Chondrocyte (in vitro differentiated cells): ENCODE measurements around the gene TAGLN. TPM values are rescaled to one million over a fixed set of nuclear protein-coding genes. Genes with fewer than 3 reads are reported as not detected.
A peak's percentile ranks its signal among the peaks of the same experiment; 100 is the strongest.

Experiments
- DNase-seq: peaks from one replicate; pipeline ENCODE4 v3.0.0; 2021; ENCODE audit warnings: mixed read lengths, low spot score
- H3K27ac Mint-ChIP-seq: one replicate; pipeline ENCODE4 v1.8.0; 2021; ENCODE audit warnings: mild to moderate bottlenecking, moderate library complexity, mixed read lengths; ENCODE audit not compliant: unreplicated experiment
- H3K27me3 Mint-ChIP-seq: 2 replicates; pipeline ENCODE4 v1.8.0; 2021; ENCODE audit warnings: low read depth, mixed read lengths
- H3K36me3 Mint-ChIP-seq: 2 replicates; pipeline ENCODE4 v1.8.0; 2021; ENCODE audit warnings: low read depth, mixed read lengths
- H3K4me1 Mint-ChIP-seq: 2 replicates; pipeline ENCODE4 v1.8.0; 2021; ENCODE audit warnings: low read depth, mild to moderate bottlenecking, mixed read lengths
- H3K4me3 Mint-ChIP-seq: one replicate; pipeline ENCODE4 v1.8.0; 2021; ENCODE audit warnings: mild to moderate bottlenecking, moderate library complexity, mixed read lengths; ENCODE audit not compliant: unreplicated experiment
- H3K9me3 Mint-ChIP-seq: 2 replicates; pipeline ENCODE4 v1.8.0; 2021; ENCODE audit warnings: low read depth, mixed read lengths
- CTCF ChIP-seq: fragments of 200-600 bp; sonication (generic); IDR thresholded peaks from 2 replicates; pipeline ENCODE4 v1.5.0; 2021; ENCODE audit warnings: antibody characterized with exemption, mild to moderate bottlenecking, moderate library complexity
- total RNA-seq: library from RNA; stranded (reverse); gene quantifications from 3 replicates; pipeline ENCODE4 v1.2.1, GENCODE V29; 2021

The TAGLN gene
- total RNA-seq, 1 donor from 2014 or later = 4,666 TPM

GRCh38 chr11:117249571-117249970 lies 50.4 kb downstream of the TAGLN start:
- no peak for TF ChIP-seq CTCF
- no peaks in the 10 kb centered on the region for H3K4me1 Mint-ChIP-seq
- H3K4me3 Mint-ChIP-seq = no peak overlapping the region
- H3K9me3 Mint-ChIP-seq = no peaks in the 10 kb centered on the region
- DNase-seq = no peak
- H3K27ac Mint-ChIP-seq = no peak overlapping the region
- H3K36me3 Mint-ChIP-seq = peaks cover 29% of the 10 kb centered on the region
- H3K27me3 Mint-ChIP-seq = no peaks in the 10 kb centered on the region

GRCh38 chr11:117251506-117251905 lies 52.3 kb downstream of the TAGLN start:
- Mint-ChIP-seq H3K9me3 (no peaks in the 10 kb centered on the region), H3K4me3 (no peak overlapping the region), H3K36me3 (peaks cover 23% of the 10 kb centered on the region), H3K4me1 (no peaks in the 10 kb centered on the region), H3K27me3 (no peaks in the 10 kb centered on the region), H3K27ac (no peak overlapping the region)
- DNase-seq = no peak
- no peak for TF ChIP-seq CTCF

GRCh38 chr11:117255966-117256365 lies 56.8 kb downstream of the TAGLN start:
- H3K27ac Mint-ChIP-seq = no peak overlapping the region
- no peaks in the 10 kb centered on the region for H3K27me3 Mint-ChIP-seq
- no peak overlapping the region for H3K4me3 Mint-ChIP-seq
- no peak for TF ChIP-seq CTCF
- H3K9me3 Mint-ChIP-seq = no peaks in the 10 kb centered on the region
- peaks cover 7% of the 10 kb centered on the region for H3K4me1 Mint-ChIP-seq
- DNase-seq = no peak
- H3K36me3 Mint-ChIP-seq = peaks cover 15% of the 10 kb centered on the region

GRCh38 chr11:117256573-117256972 lies 57.4 kb downstream of the TAGLN start:
- Mint-ChIP-seq H3K27me3 (no peaks in the 10 kb centered on the region), H3K27ac (peak overlapping the region; percentile 17), H3K4me3 (no peak overlapping the region), H3K36me3 (peaks cover 15% of the 10 kb centered on the region), H3K4me1 (peaks cover 7% of the 10 kb centered on the region), H3K9me3 (no peaks in the 10 kb centered on the region)
- TF ChIP-seq CTCF = no peak
- no peak for DNase-seq

Other genes starting within 250 kb of the TAGLN start
- gene SIK3, start 100.9 kb upstream of the TAGLN start, total RNA-seq = 17.9 to 19.8 TPM (median 19.5 TPM) in 3 replicates
- gene PAFAH1B2, start 55.1 kb upstream of the TAGLN start, total RNA-seq = 85.4 to 98.0 TPM (median 90.5 TPM) in 3 replicates
- gene SIDT2, start 20.6 kb upstream of the TAGLN start, total RNA-seq = 32.4 to 42.5 TPM (median 38.8 TPM) in 3 replicates
- 42.8 to 71.0 TPM (median 43.0 TPM) in 3 replicates for gene PCSK7, start 32.7 kb downstream of the TAGLN start, total RNA-seq
- 21.8 to 26.1 TPM (median 24.7 TPM) in 3 replicates for gene RNF214, start 33.3 kb downstream of the TAGLN start, total RNA-seq
- 6.4 to 8.3 TPM (median 7.2 TPM) in 3 replicates for gene BACE1-AS, start 92.0 kb downstream of the TAGLN start, total RNA-seq
- 62.7 to 67.2 TPM (median 66.0 TPM) in 3 replicates for gene BACE1, start 116.9 kb downstream of the TAGLN start, total RNA-seq
- 29.2 to 32.4 TPM (median 29.9 TPM) in 3 replicates for gene CEP164, start 128.5 kb downstream of the TAGLN start, total RNA-seq